OCI-LY3 (cell line): ENCODE measurements around the gene PRPS2.

ENCODE experiments used
- H2AFZ ChIP-seq: fragments of 200-600, 300-600 bp; shearing (Covaris generic); 2 replicates; pipeline ENCODE4 v1.6.0; 2014; ENCODE audit warnings: antibody characterized with exemption, low read depth, low read length
- H3K27ac ChIP-seq: fragments of 200-600, 300-600 bp; sonication (generic); 2 replicates; pipeline ENCODE4 v1.5.1; 2014; ENCODE audit warnings: mild to moderate bottlenecking, low read length, moderate library complexity, mixed read lengths
- H3K27me3 ChIP-seq: fragments of 200-600, 300-600 bp; sonication (generic); 2 replicates; pipeline ENCODE4 v1.6.1; 2014; ENCODE audit warnings: low read depth, low read length, mixed read lengths
- H3K36me3 ChIP-seq: fragments of 200-600, 300-600 bp; sonication (generic); replicated peaks from 2 replicates; pipeline ENCODE3; 2014; ENCODE audit warnings: low read depth, low read length, mixed read lengths
- H3K4me1 ChIP-seq: fragments of 300-600, 200-600 bp; sonication (generic); 2 replicates; pipeline ENCODE4 v1.6.1; 2014; ENCODE audit warnings: low read length, mixed read lengths
- H3K4me2 ChIP-seq: fragments of 200-600, 300-600 bp; sonication (generic); 2 replicates; pipeline ENCODE4 v1.6.1; 2014; ENCODE audit warnings: low read length, mixed read lengths
- H3K4me3 ChIP-seq: fragments of 300-600, 200-600 bp; sonication (generic); 2 replicates; pipeline ENCODE4 v1.5.1; 2014; ENCODE audit warnings: antibody characterized with exemption, mild to moderate bottlenecking, low read length, moderate library complexity
- H3K79me2 ChIP-seq: fragments of 300-600, 200-600 bp; shearing (Covaris generic); 2 replicates; pipeline ENCODE4 v1.6.1; 2014; ENCODE audit warnings: mild to moderate bottlenecking, low read length, mixed read lengths
- H3K9ac ChIP-seq: fragments of 300-600, 200-600 bp; shearing (Covaris generic); 2 replicates; pipeline ENCODE4 v1.6.0; 2014; ENCODE audit warnings: mild to moderate bottlenecking, low read length, moderate library complexity
- H3K9me3 ChIP-seq: fragments of 200-600, 300-600 bp; shearing (Covaris generic); 2 replicates; pipeline ENCODE4 v1.6.1; 2014; ENCODE audit warnings: low read length, mixed read lengths; ENCODE audit not compliant: insufficient read depth
- H4K20me1 ChIP-seq: fragments of 200-600, 300-600 bp; sonication (generic); 2 replicates; pipeline ENCODE4 v1.6.1; 2016; ENCODE audit warnings: low read length, mixed read lengths; ENCODE audit not compliant: insufficient read depth
- EZH2phosphoT487 ChIP-seq: fragments of 200-600 bp; shearing (Covaris generic); IDR thresholded peaks from 2 replicates; pipeline ENCODE4 v1.6.1; 2018; ENCODE audit warnings: antibody characterized with exemption, mixed run types, low read depth
- TF ChIP-seq, protein P1 (sequence below): fragments of 200-600, 300-600 bp; sonication (generic); IDR thresholded peaks from 2 replicates; pipeline ENCODE4 v1.5.1; 2014; ENCODE audit warnings: antibody characterized with exemption, low read length, low read depth

PRPS2 gene

DNA sequence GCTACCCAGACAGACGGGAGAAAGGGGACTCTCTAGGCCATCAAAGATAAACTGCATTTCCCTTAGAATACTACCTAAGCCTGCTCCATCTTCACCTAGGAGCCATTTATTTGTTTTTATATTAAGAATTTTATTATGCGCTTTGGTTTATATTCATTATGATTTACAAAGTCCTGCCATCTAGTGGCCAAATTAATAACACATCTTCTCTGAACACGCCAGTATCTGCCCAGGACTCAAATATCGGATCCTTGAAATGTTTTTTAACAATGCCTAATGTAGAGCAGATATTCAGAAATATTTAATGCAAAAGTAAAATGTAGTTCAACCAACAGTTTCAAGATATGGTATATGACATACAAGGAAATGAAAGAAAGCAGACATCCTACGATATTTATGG lies 20.8 kb upstream of the PRPS2 start:
- no peak overlapping the region for H3K27ac ChIP-seq
- H2AFZ ChIP-seq: no peak overlapping the region
- no peaks in the 10 kb centered on the region for H3K36me3 ChIP-seq
- peaks cover 25% of the 10 kb centered on the region for H3K27me3 ChIP-seq
- H3K79me2 ChIP-seq: no peaks in the 10 kb centered on the region
- H3K9me3 ChIP-seq: no peaks in the 10 kb centered on the region
- H4K20me1 ChIP-seq: no peaks in the 10 kb centered on the region
- H3K4me3 ChIP-seq: peak overlapping the region; percentile 59
- peaks cover 9% of the 10 kb centered on the region for H3K4me1 ChIP-seq
- H3K4me2 ChIP-seq: peak overlapping the region; percentile 74
- TF ChIP-seq, protein P1, sequence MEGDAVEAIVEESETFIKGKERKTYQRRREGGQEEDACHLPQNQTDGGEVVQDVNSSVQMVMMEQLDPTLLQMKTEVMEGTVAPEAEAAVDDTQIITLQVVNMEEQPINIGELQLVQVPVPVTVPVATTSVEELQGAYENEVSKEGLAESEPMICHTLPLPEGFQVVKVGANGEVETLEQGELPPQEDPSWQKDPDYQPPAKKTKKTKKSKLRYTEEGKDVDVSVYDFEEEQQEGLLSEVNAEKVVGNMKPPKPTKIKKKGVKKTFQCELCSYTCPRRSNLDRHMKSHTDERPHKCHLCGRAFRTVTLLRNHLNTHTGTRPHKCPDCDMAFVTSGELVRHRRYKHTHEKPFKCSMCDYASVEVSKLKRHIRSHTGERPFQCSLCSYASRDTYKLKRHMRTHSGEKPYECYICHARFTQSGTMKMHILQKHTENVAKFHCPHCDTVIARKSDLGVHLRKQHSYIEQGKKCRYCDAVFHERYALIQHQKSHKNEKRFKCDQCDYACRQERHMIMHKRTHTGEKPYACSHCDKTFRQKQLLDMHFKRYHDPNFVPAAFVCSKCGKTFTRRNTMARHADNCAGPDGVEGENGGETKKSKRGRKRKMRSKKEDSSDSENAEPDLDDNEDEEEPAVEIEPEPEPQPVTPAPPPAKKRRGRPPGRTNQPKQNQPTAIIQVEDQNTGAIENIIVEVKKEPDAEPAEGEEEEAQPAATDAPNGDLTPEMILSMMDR: peak; percentile 57
- TF ChIP-seq EZH2phosphoT487: no peak
- H3K9ac ChIP-seq: no peak overlapping the region

DNA sequence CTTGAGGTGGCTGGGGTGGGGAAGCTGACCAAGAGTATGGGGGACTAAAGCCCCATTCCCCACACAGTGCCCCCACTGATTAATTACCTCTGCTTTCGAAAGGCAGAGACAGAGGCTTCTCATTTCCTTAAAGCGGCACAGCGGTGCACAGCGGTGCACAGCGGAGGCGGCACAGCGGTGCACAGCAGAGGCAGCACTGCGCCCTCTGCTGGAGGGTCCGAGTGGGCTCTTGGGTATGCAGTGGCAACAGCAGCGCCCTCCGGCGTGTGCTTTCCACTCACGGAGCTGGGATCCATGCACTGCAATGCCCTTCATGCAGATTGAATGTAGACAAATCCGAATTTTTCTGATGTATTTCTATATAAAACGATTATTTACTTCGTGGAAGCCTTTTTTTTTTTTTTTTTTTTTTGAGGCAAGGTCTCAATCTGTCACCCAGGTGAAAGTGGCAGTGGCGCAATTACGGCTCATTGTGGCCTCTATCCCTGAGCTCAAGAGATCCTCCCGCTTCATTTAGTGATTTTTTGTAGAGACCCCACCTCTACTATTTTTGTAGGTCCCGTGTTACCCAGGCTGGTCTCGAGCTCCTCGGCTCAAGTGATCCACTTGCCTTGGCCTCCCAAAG lies 19.7 kb upstream of the PRPS2 start:
- Histone ChIP-seq H3K36me3 (no peaks in the 10 kb centered on the region), H3K4me2 (peak overlapping the region; percentile 74)

DNA sequence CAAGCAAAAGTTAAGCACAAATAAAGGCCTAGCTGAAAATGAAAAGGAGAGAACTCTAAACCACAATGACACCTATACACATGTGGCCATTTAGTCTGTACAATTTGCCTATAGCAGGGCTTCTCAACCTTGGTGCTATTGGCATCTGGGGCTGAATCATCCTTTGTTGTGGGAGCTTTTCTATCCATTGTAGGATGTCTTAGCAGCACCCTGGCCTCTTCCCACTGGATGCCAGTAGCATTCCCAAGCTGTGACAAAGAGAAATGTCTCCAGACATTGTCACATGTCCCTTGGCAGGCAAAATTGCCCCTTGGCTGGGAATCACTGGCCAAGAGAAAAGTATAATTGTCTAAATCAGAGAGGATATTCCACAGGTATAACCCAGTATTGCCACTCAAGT lies 13.5 kb upstream of the PRPS2 start:
- no peak overlapping the region for H3K27ac ChIP-seq
- H3K36me3 ChIP-seq: no peaks in the 10 kb centered on the region
- no peak for TF ChIP-seq EZH2phosphoT487
- TF ChIP-seq, protein P1: no peak
- H3K4me3 ChIP-seq: no peak overlapping the region
- H3K9me3 ChIP-seq: no peaks in the 10 kb centered on the region
- no peaks in the 10 kb centered on the region for H3K79me2 ChIP-seq
- H3K4me1 ChIP-seq: no peaks in the 10 kb centered on the region
- H2AFZ ChIP-seq: no peak overlapping the region
- H4K20me1 ChIP-seq: no peaks in the 10 kb centered on the region
- H3K4me2 ChIP-seq: no peak overlapping the region
- H3K9ac ChIP-seq: no peak overlapping the region
- H3K27me3 ChIP-seq: peaks cover 4% of the 10 kb centered on the region

More for the DNA sequence above, 19.7 kb upstream of the PRPS2 start:
- no peaks in the 10 kb centered on the region for H4K20me1 ChIP-seq
- H2AFZ ChIP-seq: no peak overlapping the region
- peaks cover 9% of the 10 kb centered on the region for H3K4me1 ChIP-seq
- H3K27ac ChIP-seq: no peak overlapping the region
- H3K9me3 ChIP-seq: no peaks in the 10 kb centered on the region
- peak overlapping the region; percentile 29 for H3K9ac ChIP-seq
- H3K4me3 ChIP-seq: peak overlapping the region; percentile 59
- H3K27me3 ChIP-seq: peaks cover 25% of the 10 kb centered on the region
- no peaks in the 10 kb centered on the region for H3K79me2 ChIP-seq
- no peak for TF ChIP-seq EZH2phosphoT487
- TF ChIP-seq, protein P1: peak; percentile 95

DNA sequence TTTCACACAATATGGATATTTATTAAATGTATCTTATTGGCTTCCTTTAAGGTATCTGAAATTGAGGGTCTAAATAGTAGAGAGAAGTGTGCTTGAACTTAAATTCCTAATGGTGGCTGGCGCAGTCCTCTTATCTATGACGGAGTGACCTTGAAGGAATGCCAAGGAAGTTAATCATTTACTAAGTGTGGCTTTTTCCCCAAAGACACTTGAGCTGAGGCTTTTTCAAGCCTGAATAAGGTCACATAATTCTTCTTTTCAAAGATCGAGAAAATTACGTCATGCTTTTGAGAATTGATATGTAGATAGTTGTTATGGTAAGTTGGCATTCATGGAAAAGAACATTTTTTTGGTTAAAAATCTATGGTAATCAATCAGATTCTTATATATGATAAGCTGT lies 11.7 kb upstream of the PRPS2 start:
- Histone ChIP-seq H4K20me1 (no peaks in the 10 kb centered on the region), H3K9ac (no peak overlapping the region), H3K4me2 (no peak overlapping the region), H3K27ac (no peak overlapping the region), H3K4me3 (no peak overlapping the region), H3K79me2 (no peaks in the 10 kb centered on the region), H3K9me3 (no peaks in the 10 kb centered on the region), H3K27me3 (no peaks in the 10 kb centered on the region), H3K36me3 (no peaks in the 10 kb centered on the region), H3K4me1 (no peaks in the 10 kb centered on the region), H2AFZ (no peak overlapping the region)
- TF ChIP-seq, protein P1: no peak
- TF ChIP-seq EZH2phosphoT487: no peak
